ENCODE measurements around the gene PDS5B. TPM values are rescaled to one million over a fixed set of nuclear protein-coding genes. Genes with fewer than 3 reads are reported as not detected.
"Not testable (repeated sequence)": the region's sequence is repeated elsewhere in the genome, so short reads cannot be mapped to it uniquely, and the experiment has no call there.

The PDS5B gene
- total and polyA plus RNA-seq, 3 experiments from 2014 or later: 39.4 to 55.1 (median 45.4) TPM

DNA sequence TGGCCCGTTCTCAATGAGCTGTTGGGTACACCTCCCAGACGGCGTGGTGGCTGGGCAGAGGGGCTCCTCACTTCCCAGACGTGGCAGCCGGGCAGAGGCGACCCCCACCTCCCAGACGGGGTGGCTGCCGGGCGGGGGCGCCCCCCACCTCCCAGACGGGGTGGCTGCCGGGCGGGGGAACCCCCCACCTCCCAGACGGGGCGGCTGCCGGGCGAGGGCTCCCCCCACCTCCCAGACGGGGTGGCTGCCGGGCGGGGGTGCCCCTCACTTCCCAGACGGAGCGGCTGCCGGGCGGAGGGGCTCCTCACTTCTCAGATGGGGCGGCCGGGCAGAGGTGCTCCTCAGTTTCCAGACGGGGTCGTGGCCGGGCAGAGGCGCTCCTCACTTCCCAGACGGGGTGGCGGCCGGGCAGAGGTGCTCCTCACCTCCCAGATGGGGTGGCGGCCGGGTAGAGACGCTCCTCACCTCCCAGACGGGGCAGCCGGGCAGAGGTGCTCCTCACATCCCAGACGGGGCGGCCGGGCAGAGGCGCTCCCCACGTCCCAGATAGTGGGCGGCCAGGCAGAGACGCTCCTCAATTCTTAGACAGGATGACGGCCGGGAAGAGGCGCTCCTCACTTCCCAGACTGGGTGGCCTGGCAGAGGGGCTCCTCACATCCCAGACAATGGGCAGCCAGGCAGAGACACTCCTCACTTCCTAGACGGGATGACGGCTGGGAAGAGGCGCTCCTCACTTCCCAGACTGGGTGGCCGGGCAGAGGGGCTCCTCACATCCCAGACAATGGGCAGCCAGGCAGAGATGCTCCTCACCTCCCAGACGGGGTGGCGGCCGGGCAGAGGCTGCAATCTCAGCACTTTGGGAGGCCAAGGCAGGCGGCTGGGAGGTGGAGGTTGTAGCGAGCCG lies 135.1 kb downstream of the PDS5B start:
- DNase-seq; H3K27me3 ChIP-seq (ENCODE audit: insufficient read depth, low read length, poor library complexity, severe bottlenecking); H3K36me3 ChIP-seq (ENCODE audit: insufficient read depth, low read length); H3K4me1 ChIP-seq (ENCODE audit: insufficient read depth, low read length); H3K9me3 ChIP-seq (ENCODE audit: low read length); H3K4me3 ChIP-seq (ENCODE audit: low read length); H3K4me3 Mint-ChIP-seq; H3K27me3 Mint-ChIP-seq; H3K27ac ChIP-seq (ENCODE audit: low read depth, low read length); H3K27ac Mint-ChIP-seq; POLR2A ChIA-PET; H3K9me3 Mint-ChIP-seq: not testable (repeated sequence)
- peaks cover 16 to 38% (median 27%) of the 10 kb centered on the region in 3 donors for H3K4me1 Mint-ChIP-seq
- H3K36me3 Mint-ChIP-seq: peaks cover 2 to 38% (median 3%) of the 10 kb centered on the region in 3 donors
- CTCF ChIA-PET: interaction anchor here (1.1 kb wide), 1 partner anchor 28 kb away, joined by 3 read pairs; no protein-coding TSS in a partner anchor

DNA sequence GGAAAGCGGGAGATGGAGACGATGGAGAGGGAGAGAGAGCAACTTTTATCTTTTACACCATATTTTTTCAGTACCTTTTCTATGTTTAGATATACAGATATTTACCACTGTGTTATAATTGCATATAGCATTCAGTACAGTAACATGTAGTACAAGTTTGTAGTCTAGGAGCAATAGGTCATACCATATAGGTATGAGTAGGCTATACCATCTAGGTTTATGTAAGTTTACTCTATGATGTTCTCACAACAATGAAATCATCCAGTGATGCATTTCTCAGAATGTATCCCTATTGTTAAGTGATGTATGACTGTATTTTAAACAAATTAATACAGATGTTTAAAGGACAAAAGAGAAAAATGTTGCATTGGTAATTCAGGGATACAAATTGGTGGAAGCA lies 136.1 kb downstream of the PDS5B start:
- no peak for DNase-seq
- Histone ChIP-seq H3K27ac (ENCODE audit: low read depth, low read length) (no peak overlapping the region), H3K4me1 (ENCODE audit: insufficient read depth, low read length) (no peaks in the 10 kb centered on the region), H3K27me3 (ENCODE audit: insufficient read depth, low read length, poor library complexity, severe bottlenecking) (no peaks in the 10 kb centered on the region), H3K4me3 (ENCODE audit: low read length) (no peak overlapping the region), H3K9me3 (ENCODE audit: low read length) (no peaks in the 10 kb centered on the region), H3K36me3 (ENCODE audit: insufficient read depth, low read length) (no peaks in the 10 kb centered on the region)
- Mint-ChIP-seq H3K27me3 (no peaks in the 10 kb centered on the region), H3K27ac (peak overlapping the region in 3 of 8 donors; percentile 7 to 13 (median 7)), H3K4me3 (no peak overlapping the region), H3K4me1 (peaks cover 16 to 44% (median 36%) of the 10 kb centered on the region in 3 donors), H3K36me3 (peaks cover 2 to 38% (median 3%) of the 10 kb centered on the region in 3 donors), H3K9me3 (peaks cover 0 to 3% (median 0%) of the 10 kb centered on the region in 5 donors)
- POLR2A ChIA-PET: no interaction called here
- CTCF ChIA-PET: no interaction called here

DNA sequence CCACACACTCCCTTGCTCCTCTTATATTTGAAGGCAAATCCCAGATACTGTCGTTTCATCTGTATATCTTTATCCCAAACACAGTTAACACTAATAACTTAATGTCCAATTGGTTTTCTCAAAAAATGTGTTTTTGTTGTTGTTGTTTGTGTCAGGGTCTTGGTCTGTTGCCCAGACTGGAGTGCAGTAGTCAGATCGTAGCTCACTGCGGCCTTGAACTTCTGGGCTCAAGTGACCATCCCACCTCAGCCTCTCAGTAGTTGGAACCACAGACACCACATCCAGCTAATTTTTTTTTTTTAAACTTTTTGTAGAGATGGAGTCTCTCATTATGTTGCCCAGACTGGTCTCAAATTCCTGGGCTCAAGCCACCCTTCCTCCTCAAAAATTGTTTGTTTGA lies 137.7 kb downstream of the PDS5B start:
- H3K36me3 Mint-ChIP-seq: peaks cover 3 to 37% (median 4%) of the 10 kb centered on the region in 3 donors
- no peak overlapping the region for H3K4me3 Mint-ChIP-seq
- H3K36me3 ChIP-seq (ENCODE audit: insufficient read depth, low read length): no peaks in the 10 kb centered on the region
- H3K27me3 Mint-ChIP-seq: no peaks in the 10 kb centered on the region
- peaks cover 22 to 54% (median 41%) of the 10 kb centered on the region in 3 donors for H3K4me1 Mint-ChIP-seq
- DNase-seq: no peak
- no peaks in the 10 kb centered on the region for H3K9me3 ChIP-seq (ENCODE audit: low read length)
- no peak overlapping the region for H3K4me3 ChIP-seq (ENCODE audit: low read length)
- no peaks in the 10 kb centered on the region for H3K4me1 ChIP-seq (ENCODE audit: insufficient read depth, low read length)
- H3K27ac Mint-ChIP-seq: peak overlapping the region in 3 of 8 donors; percentile 4 to 81 (median 59)
- no peak overlapping the region for H3K27ac ChIP-seq (ENCODE audit: low read depth, low read length)
- ChIA-PET POLR2A (no interaction called here), CTCF (no interaction called here)
- H3K9me3 Mint-ChIP-seq: peaks cover 0 to 3% (median 0%) of the 10 kb centered on the region in 5 donors
- no peaks in the 10 kb centered on the region for H3K27me3 ChIP-seq (ENCODE audit: insufficient read depth, low read length, poor library complexity, severe bottlenecking)

DNA sequence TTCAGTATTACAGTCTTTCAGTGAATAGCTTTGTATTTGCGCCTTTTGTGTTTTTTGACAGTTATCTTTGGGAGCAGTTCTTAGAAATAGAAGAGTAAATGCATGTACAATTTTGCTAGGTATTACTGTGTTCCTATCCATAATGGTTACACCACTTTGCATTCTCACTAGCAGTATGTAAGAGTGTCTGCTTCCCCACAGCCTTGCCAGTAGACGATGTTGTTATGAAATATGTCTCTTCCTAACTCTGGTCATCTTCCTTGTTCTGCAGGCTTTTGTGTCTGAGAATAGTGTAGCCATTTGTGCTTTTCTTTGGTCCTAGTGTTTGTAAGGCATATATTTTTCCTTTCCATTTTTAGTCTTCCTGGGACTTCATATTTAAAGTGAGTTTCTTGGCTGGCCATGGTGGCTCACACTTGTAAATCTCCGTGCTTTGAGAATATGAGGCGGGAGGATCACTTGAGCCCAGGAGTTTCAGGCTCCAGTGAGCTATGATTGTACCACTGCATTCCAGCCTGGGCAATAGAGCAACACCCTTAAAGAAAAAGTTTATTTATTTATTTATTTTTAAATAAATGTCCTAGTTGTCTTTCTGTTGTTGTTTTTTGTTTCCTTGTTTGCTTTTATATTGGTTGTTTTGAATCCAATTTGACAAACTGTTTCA lies 140.3 kb downstream of the PDS5B start:
- Histone ChIP-seq H3K36me3 (ENCODE audit: insufficient read depth, low read length) (no peaks in the 10 kb centered on the region), H3K4me3 (ENCODE audit: low read length) (no peak overlapping the region), H3K4me1 (ENCODE audit: insufficient read depth, low read length) (peaks cover 8% of the 10 kb centered on the region), H3K27me3 (ENCODE audit: insufficient read depth, low read length, poor library complexity, severe bottlenecking) (no peaks in the 10 kb centered on the region), H3K27ac (ENCODE audit: low read depth, low read length) (no peak overlapping the region), H3K9me3 (ENCODE audit: low read length) (no peaks in the 10 kb centered on the region)
- H3K9me3 Mint-ChIP-seq: peaks cover 0 to 1% (median 0%) of the 10 kb centered on the region in 5 donors
- ChIA-PET POLR2A (interaction anchor here (0.7 kb wide), 1 partner anchor 10 kb away, joined by 3 read pairs; no protein-coding TSS in a partner anchor), CTCF (no interaction called here)
- peaks cover 35 to 67% (median 64%) of the 10 kb centered on the region in 3 donors for H3K4me1 Mint-ChIP-seq
- H3K27me3 Mint-ChIP-seq: no peaks in the 10 kb centered on the region
- no peak overlapping the region for H3K4me3 Mint-ChIP-seq
- no peak for DNase-seq
- peaks cover 3 to 34% (median 9%) of the 10 kb centered on the region in 3 donors for H3K36me3 Mint-ChIP-seq
- H3K27ac Mint-ChIP-seq: no peak overlapping the region

DNA sequence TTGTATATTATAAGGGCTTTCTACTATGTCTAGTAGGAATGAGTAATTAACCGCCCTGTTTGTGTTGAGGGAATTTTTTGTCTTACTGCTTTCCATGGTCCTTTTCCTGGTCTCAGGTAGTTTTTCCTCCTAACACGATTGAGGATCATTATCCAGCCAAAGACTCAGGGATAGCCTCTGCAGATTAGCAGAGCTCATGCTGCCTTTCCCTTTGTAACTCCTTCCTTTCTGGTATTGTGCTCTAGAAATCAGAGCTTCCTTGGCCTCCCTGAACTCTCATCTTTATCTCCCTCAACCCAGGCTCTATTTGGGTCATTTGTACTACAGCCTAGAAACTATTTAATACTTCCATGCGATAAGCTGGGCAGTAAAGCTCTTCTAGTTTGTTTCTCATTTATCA lies 142.1 kb downstream of the PDS5B start:
- ChIA-PET CTCF (no interaction called here), POLR2A (no interaction called here)
- no peak for DNase-seq
- Histone ChIP-seq H3K9me3 (ENCODE audit: low read length) (no peaks in the 10 kb centered on the region), H3K27me3 (ENCODE audit: insufficient read depth, low read length, poor library complexity, severe bottlenecking) (no peaks in the 10 kb centered on the region), H3K4me1 (ENCODE audit: insufficient read depth, low read length) (peaks cover 10% of the 10 kb centered on the region), H3K27ac (ENCODE audit: low read depth, low read length) (no peak overlapping the region), H3K36me3 (ENCODE audit: insufficient read depth, low read length) (no peaks in the 10 kb centered on the region), H3K4me3 (ENCODE audit: low read length) (no peak overlapping the region)
- Mint-ChIP-seq H3K36me3 (peaks cover 6 to 25% (median 9%) of the 10 kb centered on the region in 3 donors), H3K27ac (no peak overlapping the region), H3K4me1 (peaks cover 30 to 68% (median 61%) of the 10 kb centered on the region in 3 donors), H3K9me3 (peaks cover 0 to 1% (median 0%) of the 10 kb centered on the region in 5 donors), H3K27me3 (no peaks in the 10 kb centered on the region), H3K4me3 (no peak overlapping the region)

DNA sequence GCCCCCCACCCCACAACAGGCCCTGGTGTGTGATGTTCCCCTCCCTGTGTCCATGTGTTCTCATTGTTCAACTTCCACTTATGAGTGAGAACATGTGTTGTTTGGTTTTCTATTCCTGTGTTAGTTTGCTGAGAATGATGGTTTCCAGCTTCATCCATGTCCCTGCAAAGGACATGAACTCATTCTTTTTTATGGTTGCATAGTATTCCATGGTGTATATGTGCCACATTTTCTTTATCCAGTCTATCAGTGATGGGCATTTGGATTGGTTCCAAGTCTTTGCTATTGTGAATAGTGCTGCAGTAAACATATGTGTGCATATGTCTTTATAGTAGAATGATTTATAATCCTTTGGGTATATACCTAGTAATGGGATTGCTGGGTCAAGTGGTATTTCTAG lies 142.8 kb downstream of the PDS5B start:
- not testable (repeated sequence) for H3K27ac Mint-ChIP-seq

DNA sequence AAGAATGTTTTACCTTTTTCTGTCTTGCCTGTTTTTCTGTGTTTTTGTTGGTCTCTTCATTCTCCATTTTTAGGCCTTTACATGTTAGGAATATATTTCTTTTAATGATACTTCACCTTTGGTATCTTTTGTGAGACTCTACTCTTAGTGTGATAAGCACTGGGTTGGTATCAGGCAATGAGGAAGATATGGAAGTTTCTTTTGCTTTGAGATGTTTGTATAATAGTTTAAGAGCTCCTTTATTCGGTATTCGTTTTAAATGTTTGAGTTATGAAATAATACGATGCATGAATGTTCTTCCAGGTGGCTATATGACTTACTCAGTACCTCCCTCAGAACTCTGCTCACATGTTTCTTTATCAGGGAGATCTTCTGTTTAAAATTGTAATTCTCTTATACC lies 144.8 kb downstream of the PDS5B start:
- no peak overlapping the region for H3K27ac ChIP-seq (ENCODE audit: low read depth, low read length)
- CTCF ChIA-PET: no interaction called here
- Mint-ChIP-seq H3K27ac (peak overlapping the region in 2 of 8 donors; percentile 31 to 71), H3K36me3 (peaks cover 9 to 19% (median 10%) of the 10 kb centered on the region in 3 donors), H3K9me3 (peaks cover 0 to 1% (median 0%) of the 10 kb centered on the region in 5 donors), H3K27me3 (no peaks in the 10 kb centered on the region), H3K4me1 (peaks cover 31 to 70% (median 54%) of the 10 kb centered on the region in 3 donors), H3K4me3 (no peak overlapping the region)
- H3K27me3 ChIP-seq (ENCODE audit: insufficient read depth, low read length, poor library complexity, severe bottlenecking): no peaks in the 10 kb centered on the region
- H3K9me3 ChIP-seq (ENCODE audit: low read length): no peaks in the 10 kb centered on the region
- POLR2A ChIA-PET: no interaction called here
- no peak for DNase-seq
- no peak overlapping the region for H3K4me3 ChIP-seq (ENCODE audit: low read length)
- peaks cover 13% of the 10 kb centered on the region for H3K4me1 ChIP-seq (ENCODE audit: insufficient read depth, low read length)
- H3K36me3 ChIP-seq (ENCODE audit: insufficient read depth, low read length): no peaks in the 10 kb centered on the region

More for the DNA sequence above, 142.8 kb downstream of the PDS5B start:
- H3K4me1 ChIP-seq (ENCODE audit: insufficient read depth, low read length); H3K9me3 Mint-ChIP-seq; DNase-seq; H3K36me3 ChIP-seq (ENCODE audit: insufficient read depth, low read length); H3K27ac ChIP-seq (ENCODE audit: low read depth, low read length); CTCF ChIA-PET; H3K9me3 ChIP-seq (ENCODE audit: low read length); H3K4me3 Mint-ChIP-seq; H3K27me3 ChIP-seq (ENCODE audit: insufficient read depth, low read length, poor library complexity, severe bottlenecking); H3K4me3 ChIP-seq (ENCODE audit: low read length); H3K27me3 Mint-ChIP-seq; POLR2A ChIA-PET: not testable (repeated sequence)
- H3K36me3 Mint-ChIP-seq: peaks cover 6 to 24% (median 9%) of the 10 kb centered on the region in 3 donors
- H3K4me1 Mint-ChIP-seq: peaks cover 30 to 60% (median 53%) of the 10 kb centered on the region in 3 donors

DNA sequence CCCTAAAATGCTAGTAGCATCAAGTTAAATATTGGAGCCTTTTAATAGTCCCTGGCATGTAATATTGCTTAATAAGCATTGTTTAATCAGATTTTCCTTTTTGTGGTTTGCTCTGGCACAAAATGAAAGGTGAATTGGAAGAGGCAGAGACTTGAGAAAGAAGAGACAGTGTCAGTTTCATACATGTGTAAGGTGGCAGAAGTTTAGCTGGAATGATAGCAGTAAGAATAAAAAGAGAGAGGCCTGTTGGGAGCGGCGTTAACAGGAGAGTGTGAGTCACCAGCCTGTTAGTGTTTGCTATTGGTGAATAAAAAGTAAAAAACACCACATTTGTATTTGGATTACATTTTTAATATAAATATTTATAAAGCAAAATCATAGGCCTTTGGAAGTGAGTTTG lies 145.3 kb downstream of the PDS5B start:
- Mint-ChIP-seq H3K27ac (peak overlapping the region in 4 of 8 donors; percentile 3 to 71 (median 18)), H3K27me3 (no peaks in the 10 kb centered on the region), H3K4me3 (no peak overlapping the region), H3K9me3 (peaks cover 0 to 1% (median 0%) of the 10 kb centered on the region in 5 donors), H3K4me1 (peaks cover 33 to 70% (median 54%) of the 10 kb centered on the region in 3 donors), H3K36me3 (peaks cover 9 to 17% (median 10%) of the 10 kb centered on the region in 3 donors)
- Histone ChIP-seq H3K4me1 (ENCODE audit: insufficient read depth, low read length) (peaks cover 17% of the 10 kb centered on the region), H3K27me3 (ENCODE audit: insufficient read depth, low read length, poor library complexity, severe bottlenecking) (no peaks in the 10 kb centered on the region), H3K27ac (ENCODE audit: low read depth, low read length) (no peak overlapping the region), H3K36me3 (ENCODE audit: insufficient read depth, low read length) (no peaks in the 10 kb centered on the region), H3K9me3 (ENCODE audit: low read length) (no peaks in the 10 kb centered on the region), H3K4me3 (ENCODE audit: low read length) (no peak overlapping the region)
- DNase-seq: no peak
- CTCF ChIA-PET: no interaction called here
- POLR2A ChIA-PET: no interaction called here
